ENCODE measurements around the gene MBD5.

Gene MBD5

DNA sequence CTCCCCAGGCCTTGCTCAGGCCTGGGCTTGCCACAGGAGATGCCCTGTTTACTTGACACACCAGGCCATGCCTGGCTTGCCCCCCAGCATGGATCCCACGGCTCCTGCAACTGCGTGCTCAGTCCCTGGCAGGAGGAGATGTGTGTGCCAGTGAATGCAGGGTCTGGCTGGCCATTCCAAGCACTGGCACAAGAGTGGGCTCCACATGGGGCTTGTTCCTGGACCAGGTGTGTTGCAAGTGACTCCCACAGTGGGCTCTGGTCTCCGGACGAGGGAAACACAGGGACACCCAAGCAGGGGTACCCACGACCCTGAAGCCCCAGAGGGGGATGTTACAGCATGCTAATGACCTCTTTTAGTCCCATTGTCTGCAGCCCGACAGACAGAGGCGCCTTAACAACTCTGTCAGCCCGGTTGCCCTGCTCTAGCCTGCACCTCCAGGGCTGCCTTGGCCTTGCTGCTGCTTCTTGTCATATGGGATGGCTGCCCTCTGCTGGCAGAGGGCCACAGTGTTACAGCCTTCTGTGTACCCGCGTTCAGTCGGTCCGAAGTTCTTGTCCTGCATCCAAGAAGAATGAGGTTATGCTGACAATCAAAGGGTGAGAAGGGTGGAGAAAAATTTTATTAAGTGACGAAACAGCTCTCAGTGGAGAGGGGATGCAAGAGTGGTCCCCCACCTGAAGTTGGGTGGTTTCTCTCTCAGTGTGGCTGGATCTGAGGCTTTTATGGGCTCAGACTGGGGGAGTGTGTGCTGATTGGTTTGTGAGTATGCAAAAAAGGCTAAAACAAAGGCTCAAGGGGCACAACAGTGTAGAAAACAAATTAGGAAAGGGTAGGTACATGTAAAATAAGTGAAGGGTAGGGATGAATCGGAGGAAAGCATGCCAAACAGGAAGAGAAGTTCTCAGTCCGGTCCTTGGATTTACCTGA is 180.4 kb downstream of the MBD5 start:
- peak; percentile 75 for DNase-seq (ENCODE audit: low read depth)
- H3K4me3 ChIP-seq (ENCODE audit: low read depth, low read length): no peak overlapping the region
- TF ChIP-seq, protein P1, sequence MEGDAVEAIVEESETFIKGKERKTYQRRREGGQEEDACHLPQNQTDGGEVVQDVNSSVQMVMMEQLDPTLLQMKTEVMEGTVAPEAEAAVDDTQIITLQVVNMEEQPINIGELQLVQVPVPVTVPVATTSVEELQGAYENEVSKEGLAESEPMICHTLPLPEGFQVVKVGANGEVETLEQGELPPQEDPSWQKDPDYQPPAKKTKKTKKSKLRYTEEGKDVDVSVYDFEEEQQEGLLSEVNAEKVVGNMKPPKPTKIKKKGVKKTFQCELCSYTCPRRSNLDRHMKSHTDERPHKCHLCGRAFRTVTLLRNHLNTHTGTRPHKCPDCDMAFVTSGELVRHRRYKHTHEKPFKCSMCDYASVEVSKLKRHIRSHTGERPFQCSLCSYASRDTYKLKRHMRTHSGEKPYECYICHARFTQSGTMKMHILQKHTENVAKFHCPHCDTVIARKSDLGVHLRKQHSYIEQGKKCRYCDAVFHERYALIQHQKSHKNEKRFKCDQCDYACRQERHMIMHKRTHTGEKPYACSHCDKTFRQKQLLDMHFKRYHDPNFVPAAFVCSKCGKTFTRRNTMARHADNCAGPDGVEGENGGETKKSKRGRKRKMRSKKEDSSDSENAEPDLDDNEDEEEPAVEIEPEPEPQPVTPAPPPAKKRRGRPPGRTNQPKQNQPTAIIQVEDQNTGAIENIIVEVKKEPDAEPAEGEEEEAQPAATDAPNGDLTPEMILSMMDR (IDR thresholded peaks at IDR 0.05; ENCODE audit: insufficient read depth, low read depth, low read length, missing control alignments): peak; percentile 46

DNA sequence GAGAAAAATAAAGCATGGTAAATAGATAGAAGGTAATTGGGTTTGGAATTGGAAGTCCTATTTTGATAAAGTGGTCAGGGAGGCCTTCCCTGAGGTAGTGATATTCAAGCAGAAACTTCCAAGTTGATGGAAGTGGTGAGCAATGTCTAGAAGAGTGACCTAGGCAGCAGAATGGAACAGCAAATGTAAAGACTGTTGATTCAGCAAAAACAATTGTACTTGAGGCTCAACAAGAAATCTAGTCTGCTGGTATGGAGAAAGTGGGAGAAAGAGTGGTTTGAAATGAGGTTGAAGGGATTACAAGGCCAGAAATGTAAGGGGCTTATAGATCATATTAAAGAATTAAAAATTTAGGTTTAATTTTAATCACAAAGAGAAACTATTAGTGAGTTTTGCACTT is 181.3 kb downstream of the MBD5 start:
- TF ChIP-seq, protein P1 (IDR thresholded peaks at IDR 0.05; ENCODE audit: insufficient read depth, low read depth, low read length, missing control alignments): no peak
- H3K4me3 ChIP-seq (ENCODE audit: low read depth, low read length): no peak overlapping the region
- no peak for DNase-seq (ENCODE audit: low read depth)

DNA sequence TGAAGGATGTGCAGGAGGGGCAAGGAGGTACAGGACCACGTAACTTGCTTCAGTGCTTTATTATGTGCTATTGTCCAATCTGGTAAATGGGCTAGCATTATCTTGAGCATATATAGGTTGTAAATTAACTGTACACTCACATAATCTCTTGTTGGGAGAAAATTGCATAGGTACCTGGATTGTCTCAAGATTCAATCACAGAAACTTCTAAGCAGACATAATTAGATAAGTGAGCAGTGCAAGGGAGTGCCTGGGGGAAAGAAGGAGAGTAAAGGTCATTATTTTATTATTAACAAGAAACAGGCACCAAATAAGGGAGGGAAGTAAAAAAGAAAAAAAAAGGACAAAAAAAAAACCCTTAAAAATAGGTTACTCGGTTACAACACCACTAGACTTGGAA is 186.2 kb downstream of the MBD5 start:
- no peak overlapping the region for H3K4me3 ChIP-seq (ENCODE audit: low read depth, low read length)
- DNase-seq (ENCODE audit: low read depth): no peak
- TF ChIP-seq, protein P1 (IDR thresholded peaks at IDR 0.05; ENCODE audit: insufficient read depth, low read depth, low read length, missing control alignments): no peak

DNA sequence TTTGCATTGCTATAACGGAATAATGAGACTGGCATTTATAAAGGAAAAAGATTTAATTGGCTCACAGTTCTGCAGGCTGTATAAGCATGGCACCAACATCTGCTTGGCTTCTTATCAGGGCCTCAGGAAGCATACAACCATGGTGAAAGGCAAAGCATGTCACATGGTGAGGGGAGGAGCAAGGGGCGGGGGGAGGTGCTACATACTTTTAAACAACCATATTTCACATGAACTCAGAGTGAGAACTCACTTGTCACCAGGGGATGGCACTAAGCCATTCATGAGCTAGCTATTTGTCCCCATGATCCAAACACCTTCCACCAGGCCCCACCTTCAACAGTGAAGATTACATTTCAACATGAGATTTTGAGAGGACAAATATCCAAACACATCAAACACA is 188.7 kb downstream of the MBD5 start:
- H3K4me3 ChIP-seq (ENCODE audit: low read depth, low read length): no peak overlapping the region
- peak; percentile 6 for DNase-seq (ENCODE audit: low read depth)
- TF ChIP-seq, protein P1 (IDR thresholded peaks at IDR 0.05; ENCODE audit: insufficient read depth, low read depth, low read length, missing control alignments): no peak

DNA sequence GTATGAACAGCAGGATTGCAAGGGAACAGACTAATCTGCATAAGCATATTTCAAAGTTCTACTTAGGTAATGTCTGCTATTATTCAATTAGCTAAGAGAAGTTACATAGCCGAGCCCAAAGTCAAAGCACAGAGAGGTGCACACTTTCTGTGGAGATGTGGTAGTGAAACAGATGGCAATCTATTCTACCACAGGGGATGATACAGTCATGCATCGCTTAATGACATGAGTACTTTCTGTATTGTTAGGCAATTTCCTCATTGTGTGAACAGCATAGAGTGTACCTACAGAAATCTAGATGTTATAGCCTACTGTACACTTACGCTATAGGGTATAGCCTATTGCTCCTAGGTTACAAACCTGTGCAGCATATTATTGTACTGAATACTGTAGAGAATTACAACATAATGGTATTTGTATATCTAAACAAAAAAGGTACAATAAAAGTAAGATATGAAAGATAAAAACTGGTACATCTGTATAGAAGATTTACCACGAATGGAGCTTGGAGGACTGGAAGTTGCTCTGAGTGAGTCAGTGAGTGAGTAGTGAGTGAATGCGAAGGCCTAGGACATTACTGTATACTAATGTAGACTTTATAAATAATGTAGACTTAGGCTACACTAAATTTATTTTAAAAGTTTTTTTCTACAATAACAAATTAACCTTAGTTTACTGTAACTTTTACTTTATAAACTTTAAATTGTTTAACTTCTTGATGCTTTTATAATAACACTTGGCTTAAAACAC is 197.6 kb downstream of the MBD5 start:
- no peak for DNase-seq (ENCODE audit: low read depth)
- H3K4me3 ChIP-seq (ENCODE audit: low read depth, low read length): no peak overlapping the region
- TF ChIP-seq, protein P1 (IDR thresholded peaks at IDR 0.05; ENCODE audit: insufficient read depth, low read depth, low read length, missing control alignments): no peak

DNA sequence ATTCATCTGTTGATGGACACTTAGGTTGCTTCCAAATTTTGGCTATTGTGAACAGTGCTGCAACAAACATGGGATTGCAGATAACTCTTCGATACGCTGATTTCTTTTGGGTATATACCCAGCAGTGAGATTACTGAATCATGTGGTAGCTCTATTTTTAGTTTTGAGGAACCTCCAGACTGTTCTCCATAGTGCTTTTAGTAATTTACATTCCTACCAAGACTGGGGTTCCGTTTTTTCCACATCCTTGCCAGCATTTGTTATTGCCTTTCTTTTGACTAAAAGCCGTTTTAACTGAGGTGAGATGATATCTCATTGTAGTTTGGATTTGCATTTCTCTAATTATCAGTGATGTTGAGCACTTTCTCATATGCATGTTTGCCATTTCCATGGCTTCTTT is 200.3 kb downstream of the MBD5 start:
- DNase-seq (ENCODE audit: low read depth): no peak
- H3K4me3 ChIP-seq (ENCODE audit: low read depth, low read length): no peak overlapping the region
- TF ChIP-seq, protein P1 (IDR thresholded peaks at IDR 0.05; ENCODE audit: insufficient read depth, low read depth, low read length, missing control alignments): no peak

All from GM12865 (cell line).